ENCODE data around the gene MAP4K4.

MAP4K4 gene

GRCh38 chr2:101793277-101793969, 95.9 kb downstream of the MAP4K4 start:
- DNase-seq (ENCODE audit: low read depth): no peak

- DNase-seq (ENCODE audit: low read depth): peak; percentile 51
These were observed 96.6 kb downstream of the MAP4K4 start for GRCh38 chr2:101794141-101794540.

- no peak for DNase-seq (ENCODE audit: low read depth)
These were observed 97.5 kb downstream of the MAP4K4 start for GRCh38 chr2:101795033-101795432.

- no peak for DNase-seq (ENCODE audit: low read depth)
These were observed 99.5 kb downstream of the MAP4K4 start for GRCh38 chr2:101796825-101797600.

- DNase-seq (ENCODE audit: low read depth): no peak
These were observed 104.0 kb downstream of the MAP4K4 start for GRCh38 chr2:101801496-101801895.

GRCh38 chr2:101802329-101802728, 104.8 kb downstream of the MAP4K4 start:
- no peak for DNase-seq (ENCODE audit: low read depth)

- DNase-seq (ENCODE audit: low read depth): peak; percentile 69
These were observed 105.6 kb downstream of the MAP4K4 start for GRCh38 chr2:101803128-101803527.

GRCh38 chr2:101803945-101804696, 106.6 kb downstream of the MAP4K4 start:
- no peak for DNase-seq (ENCODE audit: low read depth)

- DNase-seq (ENCODE audit: low read depth): peak; percentile 69
These were observed 107.9 kb downstream of the MAP4K4 start for GRCh38 chr2:101805152-101806088.

- DNase-seq (ENCODE audit: low read depth): peak; percentile 79
These were observed 108.6 kb downstream of the MAP4K4 start for GRCh38 chr2:101806123-101806522.

- peak; percentile 40 for DNase-seq (ENCODE audit: low read depth)
These were observed 109.2 kb downstream of the MAP4K4 start for GRCh38 chr2:101806701-101807100.

GRCh38 chr2:101807242-101807641, 109.7 kb downstream of the MAP4K4 start:
- no peak for DNase-seq (ENCODE audit: low read depth)

GRCh38 chr2:101808006-101808562, 110.6 kb downstream of the MAP4K4 start:
- DNase-seq (ENCODE audit: low read depth): no peak

GRCh38 chr2:101809698-101810097, 112.2 kb downstream of the MAP4K4 start:
- DNase-seq (ENCODE audit: low read depth): no peak

GRCh38 chr2:101811226-101812015, 113.9 kb downstream of the MAP4K4 start:
- DNase-seq (ENCODE audit: low read depth): no peak

GRCh38 chr2:101812226-101812625, 114.7 kb downstream of the MAP4K4 start:
- DNase-seq (ENCODE audit: low read depth): no peak

- no peak for DNase-seq (ENCODE audit: low read depth)
These were observed 117.2 kb downstream of the MAP4K4 start for GRCh38 chr2:101814752-101815151.

- no peak for DNase-seq (ENCODE audit: low read depth)
These were observed 117.6 kb downstream of the MAP4K4 start for GRCh38 chr2:101815154-101815553.

- DNase-seq (ENCODE audit: low read depth): peak; percentile 40
These were observed 118.4 kb downstream of the MAP4K4 start for GRCh38 chr2:101815739-101816391.

- no peak for DNase-seq (ENCODE audit: low read depth)
These were observed 119.1 kb downstream of the MAP4K4 start for GRCh38 chr2:101816598-101816997.
